ENCODE data around the gene SMYD3.

SMYD3 gene

DNA sequence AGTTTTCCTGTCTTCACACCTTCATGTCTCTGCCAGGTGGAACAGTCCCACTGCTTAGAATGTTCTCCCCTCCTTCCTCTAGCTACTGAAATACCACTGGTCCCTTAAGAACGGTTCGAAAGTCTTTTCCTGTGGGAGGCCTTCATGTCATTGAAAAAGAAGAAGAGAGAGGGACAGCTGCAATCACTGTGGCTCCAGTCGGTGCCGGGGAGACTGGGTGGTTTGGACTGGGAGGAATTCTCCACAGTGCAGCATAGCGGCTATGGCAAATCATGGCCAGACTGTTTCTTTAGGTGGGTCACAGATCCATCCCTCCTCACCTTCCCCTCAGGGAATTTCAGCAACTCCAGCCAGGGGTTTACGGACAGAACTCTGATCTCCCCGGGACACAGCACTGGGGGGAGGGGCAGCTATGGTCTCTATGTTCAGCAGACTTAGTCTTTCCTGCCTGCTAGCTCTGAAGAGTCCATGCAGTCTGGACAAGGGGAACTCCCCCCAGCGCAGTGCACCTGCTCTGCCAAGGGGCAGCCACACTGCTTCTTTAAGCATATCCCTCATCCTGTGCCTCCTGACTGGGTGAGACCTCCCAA lies 567.2 kb downstream of the SMYD3 start:
- in situ Hi-C loops (cut with MboI; ENCODE audit: low sequenced_read_pairs) = no loop called here

DNA sequence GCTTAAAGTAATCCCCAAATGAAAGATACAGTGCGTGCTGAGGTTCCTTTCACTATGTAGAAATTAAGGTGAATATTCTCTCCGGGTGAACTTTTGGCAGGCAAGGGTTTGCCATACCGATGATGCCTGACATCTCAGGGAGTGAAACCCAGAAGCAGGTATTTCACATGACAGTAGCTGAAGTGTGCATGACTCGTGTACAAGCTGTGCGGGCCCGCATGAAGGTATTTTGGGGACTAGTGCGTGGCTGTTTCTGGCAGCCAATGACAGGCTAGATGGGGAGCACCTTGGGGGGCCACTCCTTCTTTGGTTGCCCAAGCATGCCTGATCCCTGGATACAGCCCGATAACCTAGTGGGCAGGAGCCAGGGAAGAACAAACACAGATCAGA lies 569.0 kb downstream of the SMYD3 start:
- in situ Hi-C loops (cut with MboI; ENCODE audit: low sequenced_read_pairs) = no loop called here

- in situ Hi-C loops (cut with MboI; ENCODE audit: low sequenced_read_pairs) = no loop called here
Measured at GRCh38 chr1:245937316-245938045, 569.6 kb downstream of the SMYD3 start.

DNA sequence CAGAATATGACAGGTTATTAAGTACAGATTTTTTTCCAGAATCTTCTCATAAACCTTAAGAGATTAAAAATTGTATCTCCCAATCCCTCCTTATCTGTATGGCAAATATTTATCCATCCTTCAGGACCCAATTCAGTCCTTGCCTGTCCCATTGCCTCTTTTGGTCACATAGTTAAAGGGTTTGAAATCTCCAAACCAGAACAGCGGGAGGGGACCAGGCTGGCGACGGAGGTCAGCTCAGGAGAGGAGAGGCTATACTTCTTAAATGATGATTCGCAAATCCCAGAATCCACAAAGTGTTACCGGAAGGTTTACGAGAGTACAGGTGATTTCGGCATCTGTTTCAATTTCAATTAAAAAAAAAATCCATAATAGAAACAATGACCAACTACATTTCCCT lies 572.7 kb downstream of the SMYD3 start:
- in situ Hi-C loops (cut with MboI; ENCODE audit: low sequenced_read_pairs) = no loop called here

DNA sequence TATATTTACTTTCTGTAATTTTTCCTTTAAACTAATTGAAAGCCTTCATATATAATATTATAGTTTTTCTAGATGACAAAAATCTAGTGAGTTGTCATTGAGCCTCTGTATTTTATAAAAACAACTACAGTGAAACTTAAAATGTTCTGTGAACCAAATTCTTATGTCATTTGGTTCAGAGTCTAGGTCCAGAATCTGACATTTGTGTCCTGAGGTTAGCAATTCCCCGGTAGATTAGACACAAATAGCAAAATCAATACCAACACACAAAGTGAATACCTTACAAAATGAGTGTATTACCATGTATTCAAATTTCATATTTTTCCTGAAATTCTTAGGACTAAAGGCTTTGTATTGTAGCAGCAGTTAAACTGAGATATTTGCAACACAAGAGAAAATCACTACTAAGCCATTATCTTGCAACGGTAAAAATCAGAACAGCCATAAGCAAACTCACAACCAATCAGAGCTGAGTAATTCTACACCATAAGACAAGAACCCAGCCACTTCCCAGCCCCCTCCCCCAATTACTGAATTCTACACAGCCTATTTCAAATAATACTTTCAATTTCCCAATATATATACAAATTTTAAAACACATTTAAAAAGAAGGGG lies 573.5 kb downstream of the SMYD3 start:
- in situ Hi-C loops (cut with MboI; ENCODE audit: low sequenced_read_pairs) = no loop called here

DNA sequence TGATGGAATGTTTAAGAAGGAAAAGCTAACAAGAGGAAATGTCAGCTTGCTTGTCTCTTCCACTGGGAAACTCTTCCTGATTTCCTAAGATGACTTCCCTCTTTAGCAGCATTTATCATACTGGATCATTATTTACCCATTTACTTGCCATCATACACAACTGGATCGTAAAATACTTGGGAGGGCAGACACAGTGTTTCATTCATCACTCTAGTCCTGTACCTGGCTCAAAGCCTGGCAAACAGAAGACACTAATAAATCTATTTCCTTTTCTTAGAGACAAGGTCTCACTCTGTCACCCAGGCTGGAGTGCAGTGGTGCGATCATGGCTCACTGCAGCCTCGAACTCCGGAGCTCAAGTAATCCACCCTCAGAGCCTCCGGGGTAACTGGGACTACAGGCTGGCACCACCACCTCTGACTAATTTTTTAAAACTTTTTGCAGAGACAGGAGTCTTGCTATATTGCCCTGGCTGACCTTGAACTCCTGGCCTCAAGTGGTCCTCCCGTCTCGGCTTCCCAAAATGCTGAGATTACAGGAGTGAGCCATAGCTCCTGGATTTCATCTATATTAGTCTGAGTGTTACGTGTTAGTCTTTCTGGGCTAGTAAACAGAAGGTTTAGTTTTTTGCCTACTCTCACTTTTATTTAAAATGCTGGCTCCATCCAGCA lies 574.6 kb downstream of the SMYD3 start:
- in situ Hi-C loops (cut with MboI; ENCODE audit: low sequenced_read_pairs) = no loop called here

DNA sequence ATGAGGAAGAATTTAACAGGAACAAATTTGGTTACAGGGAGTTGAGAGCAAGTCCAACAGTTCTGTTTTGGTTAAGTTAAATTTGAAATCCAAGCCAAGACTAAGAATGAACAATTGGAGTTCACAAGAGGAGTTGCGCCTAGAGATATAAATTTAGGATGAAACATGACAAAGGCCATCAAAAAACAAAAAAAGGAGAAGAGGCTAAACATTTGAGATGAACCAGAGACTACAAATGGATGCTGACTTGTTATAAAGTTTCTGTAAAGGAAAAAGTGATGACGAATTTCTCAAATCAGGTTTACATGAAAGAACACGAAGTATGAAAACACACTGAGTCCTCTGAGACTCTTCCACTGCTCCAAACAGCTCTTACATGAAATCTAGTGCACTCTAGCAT lies 575.6 kb downstream of the SMYD3 start:
- in situ Hi-C loops (cut with MboI; ENCODE audit: low sequenced_read_pairs) = no loop called here

- in situ Hi-C loops (cut with MboI; ENCODE audit: low sequenced_read_pairs) = no loop called here
Measured at GRCh38 chr1:245929224-245929623, 577.9 kb downstream of the SMYD3 start.

GRCh38 chr1:245926888-245927287 lies 580.2 kb downstream of the SMYD3 start:
- in situ Hi-C loops (cut with MboI; ENCODE audit: low sequenced_read_pairs) = no loop called here

- in situ Hi-C loops (cut with MboI; ENCODE audit: low sequenced_read_pairs) = no loop called here
Measured at GRCh38 chr1:245923215-245923614, 583.9 kb downstream of the SMYD3 start.

DNA sequence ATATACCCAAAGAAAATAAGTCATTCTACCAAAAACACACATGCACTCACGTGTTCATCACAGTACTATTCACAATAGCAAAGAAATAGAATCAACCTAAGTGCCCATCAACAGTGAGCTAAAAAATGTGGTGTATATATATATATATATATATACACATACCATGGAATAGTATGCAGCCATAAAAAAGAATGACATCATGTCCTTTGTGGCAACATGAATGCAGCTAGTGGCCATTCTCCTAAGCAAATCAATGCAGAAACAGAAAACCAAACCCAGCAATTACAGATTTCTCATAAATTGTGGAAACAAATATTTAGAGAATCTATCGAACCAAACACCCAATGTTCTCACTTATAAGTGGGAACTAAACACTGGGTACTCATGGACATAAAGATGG lies 585.7 kb downstream of the SMYD3 start:
- in situ Hi-C loops (cut with MboI; ENCODE audit: low sequenced_read_pairs) = no loop called here

GRCh38 chr1:245917403-245917802 lies 589.7 kb downstream of the SMYD3 start:
- in situ Hi-C loops (cut with MboI; ENCODE audit: low sequenced_read_pairs) = no loop called here

DNA sequence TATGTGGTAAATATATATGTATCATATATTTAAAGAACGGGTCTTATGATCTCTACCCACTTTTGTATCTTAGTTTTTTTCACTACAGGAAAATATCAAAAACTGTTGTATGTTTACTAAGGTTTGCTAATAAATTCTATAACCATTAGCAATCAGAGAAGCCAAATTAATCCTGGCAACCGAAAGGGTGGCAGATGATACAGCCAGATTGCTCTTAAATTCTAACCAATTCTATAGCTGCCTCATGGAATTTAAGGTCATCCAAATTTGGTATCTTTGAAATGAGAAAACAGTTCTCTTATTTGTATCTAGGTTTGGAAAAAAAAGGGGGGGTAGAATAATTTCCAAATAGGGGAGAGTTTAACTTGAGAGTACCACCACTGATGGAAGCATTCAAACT lies 591.2 kb downstream of the SMYD3 start:
- in situ Hi-C loops (cut with MboI; ENCODE audit: low sequenced_read_pairs) = no loop called here

GRCh38 chr1:245915406-245915805 lies 591.7 kb downstream of the SMYD3 start:
- in situ Hi-C loops (cut with MboI; ENCODE audit: low sequenced_read_pairs) = no loop called here

DNA sequence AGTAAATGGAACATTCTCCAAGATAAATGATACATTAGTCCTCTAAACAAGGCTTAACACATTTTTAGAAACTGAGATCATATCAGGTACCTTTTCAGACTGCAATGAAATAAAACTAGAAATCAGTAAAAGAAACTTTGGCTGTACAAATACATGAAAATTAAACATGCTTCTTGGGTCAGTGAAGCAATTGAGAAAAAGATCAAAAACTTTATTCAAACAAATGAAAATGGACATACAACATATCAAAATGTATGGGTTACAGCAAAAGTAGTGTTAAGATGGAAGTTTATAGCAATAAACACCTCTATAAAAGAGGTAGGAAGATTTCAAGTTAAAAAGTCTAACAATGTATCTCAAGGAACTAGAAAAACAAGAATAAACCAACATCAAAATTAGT lies 598.5 kb downstream of the SMYD3 start:
- in situ Hi-C loops (cut with MboI; ENCODE audit: low sequenced_read_pairs) = no loop called here

DNA sequence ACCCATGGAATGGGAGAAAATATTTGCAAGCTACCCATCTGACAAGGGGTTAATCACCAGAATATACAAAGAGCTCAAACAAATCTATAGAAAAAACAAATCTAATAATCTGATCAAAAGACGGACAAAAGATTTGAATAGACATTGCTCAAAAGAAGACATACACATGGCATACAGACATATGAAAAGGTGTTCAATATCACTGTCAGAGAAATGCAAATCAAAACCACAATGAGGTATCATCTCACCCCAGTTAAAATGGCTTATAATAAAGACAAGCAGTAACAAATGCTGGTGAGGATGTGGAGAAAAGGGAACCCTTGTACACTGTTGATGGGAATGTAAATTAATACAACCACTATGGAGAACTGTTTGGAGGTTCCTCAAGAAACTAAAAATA lies 600.9 kb downstream of the SMYD3 start:
- in situ Hi-C loops (cut with MboI; ENCODE audit: low sequenced_read_pairs) = no loop called here

DNA sequence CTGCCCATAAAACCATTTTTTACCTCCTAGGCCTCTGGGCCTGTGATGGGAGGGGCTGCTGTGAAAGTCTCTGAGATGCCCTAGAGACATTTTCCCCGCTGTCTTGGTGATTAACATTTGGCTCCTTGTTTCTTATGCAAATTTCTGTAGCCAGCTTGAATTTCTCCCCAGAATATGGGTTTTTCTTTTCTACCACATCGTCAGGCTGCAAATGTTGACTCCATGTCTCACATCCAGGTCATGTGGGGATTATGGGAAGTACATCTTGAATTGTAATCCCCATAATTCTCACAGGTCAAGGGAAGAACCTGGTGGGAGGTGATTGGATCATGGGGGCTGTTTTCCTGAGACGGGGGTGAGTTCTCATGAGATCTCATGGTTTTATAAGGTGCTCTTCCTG lies 603.2 kb downstream of the SMYD3 start:
- in situ Hi-C loops (cut with MboI; ENCODE audit: low sequenced_read_pairs) = no loop called here

DNA sequence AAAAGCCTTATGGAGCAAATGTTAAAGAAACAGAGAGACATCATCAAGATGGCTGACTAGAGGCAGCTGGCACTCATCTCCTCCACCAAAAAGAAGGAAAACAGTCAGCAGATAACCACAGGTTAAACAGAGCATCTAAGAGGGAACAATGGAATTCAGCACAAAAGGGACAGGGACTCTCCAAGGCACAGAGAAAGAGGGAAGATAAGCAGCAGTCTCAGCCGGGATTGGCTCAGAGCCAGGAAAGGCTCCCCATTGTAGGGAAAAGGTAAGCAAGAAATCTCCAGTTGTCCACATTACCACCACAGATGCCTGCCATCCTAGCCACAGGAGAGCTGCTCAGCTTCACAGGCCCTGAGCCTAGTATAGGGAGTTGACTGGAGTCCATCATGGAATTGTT lies 605.5 kb downstream of the SMYD3 start:
- in situ Hi-C loops (cut with MboI; ENCODE audit: low sequenced_read_pairs) = no loop called here

DNA sequence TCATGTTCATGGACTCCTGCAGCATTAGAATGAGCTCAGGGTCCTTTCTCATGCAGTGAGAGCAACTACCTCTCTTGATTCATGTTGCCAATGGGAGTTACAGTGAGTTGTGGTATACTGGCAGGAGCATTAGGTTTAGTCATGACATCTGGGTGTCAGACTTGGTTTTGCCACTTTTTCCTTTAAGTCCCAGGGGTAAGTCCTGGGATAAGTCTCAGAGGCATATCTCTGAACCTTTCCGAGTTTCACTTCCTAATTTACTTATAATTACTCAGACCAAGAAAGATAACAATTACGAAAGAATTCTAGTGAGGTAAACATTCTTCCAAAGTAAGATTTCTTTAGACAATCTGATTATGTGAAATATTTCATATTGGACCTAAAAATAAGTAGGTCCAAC lies 606.0 kb downstream of the SMYD3 start:
- in situ Hi-C loops (cut with MboI; ENCODE audit: low sequenced_read_pairs) = no loop called here

GRCh38 chr1:245898581-245898980 lies 608.5 kb downstream of the SMYD3 start:
- in situ Hi-C loops (cut with MboI; ENCODE audit: low sequenced_read_pairs) = no loop called here

DNA sequence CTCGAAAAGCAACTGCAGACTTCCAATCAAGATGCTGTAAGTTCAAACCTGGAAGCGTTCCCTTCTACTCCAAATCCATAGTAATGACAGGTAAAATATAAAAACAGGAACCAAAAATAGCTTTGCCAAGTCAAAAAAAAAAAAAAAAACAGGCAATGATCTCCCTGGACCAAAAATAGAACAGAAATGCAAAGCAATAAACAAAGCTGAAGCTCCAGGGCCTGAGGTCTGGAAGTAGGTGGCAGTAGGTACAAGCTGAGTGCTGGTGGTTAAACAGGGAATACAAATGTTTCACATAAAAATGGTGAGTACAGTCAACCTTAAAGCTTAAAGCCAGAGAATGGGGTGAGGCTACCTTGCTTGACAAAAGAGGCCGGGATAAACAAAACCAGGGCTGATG lies 610.8 kb downstream of the SMYD3 start:
- in situ Hi-C loops (cut with MboI; ENCODE audit: low sequenced_read_pairs) = no loop called here

DNA sequence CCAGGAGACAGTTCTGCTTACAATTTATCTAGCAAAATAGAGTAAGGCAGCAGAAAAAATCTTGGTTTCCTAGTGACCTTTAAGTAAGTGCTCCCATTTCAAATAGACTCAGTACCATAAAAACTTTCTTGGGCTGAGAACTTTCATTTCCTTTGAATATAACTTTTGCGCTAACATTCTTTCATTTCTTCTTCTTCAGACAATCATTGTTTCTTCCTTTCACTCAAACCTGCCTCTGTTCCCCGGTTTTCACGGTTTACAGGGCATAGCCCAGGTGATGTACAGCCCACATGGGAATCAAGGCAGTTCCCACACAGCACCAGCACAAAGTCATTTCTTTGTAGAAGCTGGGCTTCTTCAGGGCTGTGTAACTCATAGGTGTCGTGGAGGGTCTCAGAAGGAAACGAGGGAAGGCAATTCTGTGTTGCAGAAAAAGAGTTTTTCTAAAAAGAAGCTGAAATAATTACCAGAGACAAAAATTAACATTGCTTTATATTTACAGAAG lies 611.6 kb downstream of the SMYD3 start:
- in situ Hi-C loops (cut with MboI; ENCODE audit: low sequenced_read_pairs) = no loop called here

All from HL-60/S4 treated with phorbol 12-myristate 13-acetate at 8.2 ng/mL for 4 days and 3 days (cell line).